ENCODE data around the gene TFIP11.

- TF ChIP-seq CTCF (IDR thresholded peaks at IDR 0.05; ENCODE audit: low read length) = no peak
- TF ChIP-seq EZH2 (IDR thresholded peaks at IDR 0.05; ENCODE audit: borderline replicate concordance, low read length) = no peak
These were observed 1.6 kb upstream of the TFIP11 start for GRCh38 chr22:26513838-26514237.
